ENCODE measurements around the gene DNAJC5.
A peak's percentile ranks its signal among the peaks of the same experiment; 100 is the strongest.
"Not testable (repeated sequence)": the region's sequence is repeated elsewhere in the genome, so short reads cannot be mapped to it uniquely, and the experiment has no call there.

DNAJC5 gene

DNA sequence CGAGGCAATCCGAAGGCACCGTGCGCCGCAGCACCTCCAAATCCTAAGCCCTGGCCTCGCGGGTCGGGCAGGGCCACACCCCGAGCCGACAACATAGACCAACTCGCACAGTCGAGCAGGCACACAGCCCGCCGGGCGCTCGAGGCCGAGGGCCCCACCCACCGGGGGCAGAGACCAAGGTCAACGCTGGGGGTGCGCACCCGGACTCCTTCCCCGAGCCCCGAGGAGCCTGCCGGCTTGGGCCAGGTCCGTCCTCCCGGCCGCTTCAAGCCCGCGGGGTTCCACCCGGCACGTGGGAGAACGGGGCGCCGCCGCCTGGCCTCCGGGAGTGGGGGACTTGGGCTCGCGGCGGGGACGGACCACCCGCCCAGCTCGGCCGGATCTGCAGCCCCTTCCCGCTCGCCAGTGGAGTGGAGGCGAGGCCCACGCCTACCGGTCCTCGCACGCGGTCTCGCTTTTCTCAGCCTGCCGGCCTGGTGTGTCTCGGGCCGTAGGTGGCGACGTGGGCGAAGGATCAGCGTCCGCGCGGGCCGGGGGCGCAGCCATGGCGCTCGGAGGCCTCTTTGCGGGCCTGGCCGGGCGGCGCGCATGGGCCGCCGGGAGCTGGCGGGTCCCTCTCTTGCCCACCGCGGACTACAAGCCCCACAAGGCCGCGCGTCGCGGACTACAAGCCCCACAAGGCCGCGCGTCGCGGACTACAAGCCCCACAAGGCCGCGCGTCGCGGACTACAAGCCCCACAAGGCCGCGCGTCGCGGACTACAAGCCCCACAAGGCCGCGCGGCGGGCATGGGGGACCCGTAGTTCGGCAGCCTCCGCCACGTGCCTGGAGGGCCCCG is 61.1 kb downstream of the DNAJC5 start, which contains the start of gene UCKL1:
Gene UCKL1 (minus strand): TSS at position 590 of the 837 bp plus-strand sequence. CDS start 44 bp downstream, at position 546.
- peak; percentile 87 for DNase-seq (ENCODE audit: low spot score)

DNA sequence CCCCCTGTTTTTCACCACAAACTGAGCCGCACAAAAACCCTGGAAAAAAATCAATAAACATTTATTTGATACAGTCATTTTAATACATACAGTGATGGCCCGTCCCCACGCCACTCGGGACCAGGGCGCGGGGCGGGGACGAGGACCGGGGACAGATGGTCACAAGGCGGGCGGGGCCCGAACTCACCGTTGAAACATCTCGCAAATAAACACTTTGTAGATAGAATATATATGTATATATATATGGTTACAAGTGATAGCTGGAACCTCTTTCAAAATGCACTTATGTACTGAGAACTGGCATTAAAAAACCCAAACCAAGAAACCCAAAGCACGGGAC is 61.7 kb downstream of the DNAJC5 start:
- DNase-seq (ENCODE audit: low spot score) = no peak

DNA sequence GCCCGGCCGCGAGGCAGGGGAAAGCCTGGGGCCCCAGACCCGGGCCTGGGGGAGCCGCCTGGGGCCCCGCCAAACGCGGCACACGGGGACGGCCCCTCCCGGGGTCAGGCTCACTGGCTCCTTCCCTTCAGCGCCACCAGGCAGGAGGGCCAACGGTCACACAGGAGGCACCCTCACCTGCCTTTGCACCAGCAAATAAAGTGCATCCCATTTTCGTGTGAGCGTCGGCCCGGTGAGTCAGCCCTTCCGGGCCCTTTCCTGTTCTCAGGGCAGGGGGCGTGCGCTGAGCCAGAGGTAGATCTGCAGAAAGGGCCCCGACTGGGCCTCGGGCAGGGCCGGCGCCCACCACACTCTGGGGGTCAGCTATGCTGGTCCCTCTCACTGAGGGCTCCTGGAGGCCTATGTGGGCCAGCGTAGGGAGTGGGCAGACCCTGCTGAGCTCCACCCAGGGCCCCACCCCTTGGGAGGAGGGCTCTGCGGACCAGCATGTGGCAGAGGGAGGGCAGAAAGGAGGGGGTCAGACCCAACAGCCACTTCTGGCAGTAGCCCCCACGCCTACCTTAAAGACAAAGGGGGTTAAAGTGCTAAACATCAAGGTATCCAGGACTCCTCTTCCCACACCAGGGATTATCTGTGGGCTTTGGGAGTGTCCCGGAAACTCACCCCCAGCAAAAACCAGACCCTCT is 62.2 kb downstream of the DNAJC5 start:
- no peak for DNase-seq (ENCODE audit: low spot score)

DNA sequence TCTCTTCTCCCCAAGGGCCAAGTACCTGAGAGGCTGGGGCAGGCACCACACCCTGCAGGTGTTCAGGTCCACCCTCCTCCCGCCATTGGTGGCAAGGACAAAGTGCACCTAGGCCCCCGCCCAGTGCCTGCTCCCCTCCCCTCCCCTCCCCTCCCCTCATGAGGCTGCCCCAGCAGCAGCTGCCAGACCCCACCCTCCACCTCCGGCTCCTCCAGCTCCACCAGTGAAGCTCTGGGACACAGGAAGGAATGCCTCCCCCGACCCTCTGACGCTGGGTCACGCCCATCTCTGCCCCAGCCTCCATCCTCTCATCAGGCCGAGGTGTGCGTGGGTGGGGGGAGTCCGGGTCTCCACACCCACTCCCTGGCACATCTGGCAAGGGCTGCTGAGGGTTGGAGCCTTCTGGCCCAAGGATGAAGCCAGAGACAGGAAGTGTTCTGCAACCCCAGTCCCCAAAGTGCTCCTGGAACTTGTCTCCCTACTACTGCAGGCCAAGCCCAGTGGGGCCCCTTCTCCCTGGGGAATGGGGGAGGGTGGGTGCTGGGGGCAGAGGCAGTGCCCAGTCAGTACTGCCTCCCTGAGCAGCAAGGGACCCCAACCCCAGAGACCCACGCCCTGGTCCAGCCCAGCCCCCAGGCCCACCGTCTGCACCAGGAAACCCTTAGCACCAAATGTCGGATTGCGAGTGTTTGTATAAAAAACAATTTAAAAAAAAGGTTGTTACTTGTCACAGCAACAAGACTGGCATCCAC is 62.9 kb downstream of the DNAJC5 start:
- DNase-seq (ENCODE audit: low spot score) = no peak

DNA sequence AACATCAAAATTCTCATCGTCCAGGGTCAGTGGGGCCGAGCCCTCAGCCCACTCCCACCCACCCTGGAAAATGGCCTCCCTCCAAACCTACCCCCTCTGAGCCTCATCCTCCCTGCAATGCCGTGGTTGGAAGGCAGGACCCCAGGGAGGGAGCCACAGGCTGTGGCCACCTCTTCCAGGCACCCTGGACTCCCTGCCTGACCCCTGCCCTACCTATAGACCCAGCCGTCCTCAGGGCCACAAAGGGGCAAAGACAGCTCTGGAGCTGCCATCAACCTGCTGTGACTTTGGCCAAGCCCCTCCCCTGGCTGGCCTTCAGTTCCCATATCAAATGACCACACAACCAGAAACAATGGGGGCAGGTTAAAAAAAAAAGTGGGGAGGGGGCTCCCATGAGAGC is 63.5 kb downstream of the DNAJC5 start:
- DNase-seq (ENCODE audit: low spot score) = no peak

DNA sequence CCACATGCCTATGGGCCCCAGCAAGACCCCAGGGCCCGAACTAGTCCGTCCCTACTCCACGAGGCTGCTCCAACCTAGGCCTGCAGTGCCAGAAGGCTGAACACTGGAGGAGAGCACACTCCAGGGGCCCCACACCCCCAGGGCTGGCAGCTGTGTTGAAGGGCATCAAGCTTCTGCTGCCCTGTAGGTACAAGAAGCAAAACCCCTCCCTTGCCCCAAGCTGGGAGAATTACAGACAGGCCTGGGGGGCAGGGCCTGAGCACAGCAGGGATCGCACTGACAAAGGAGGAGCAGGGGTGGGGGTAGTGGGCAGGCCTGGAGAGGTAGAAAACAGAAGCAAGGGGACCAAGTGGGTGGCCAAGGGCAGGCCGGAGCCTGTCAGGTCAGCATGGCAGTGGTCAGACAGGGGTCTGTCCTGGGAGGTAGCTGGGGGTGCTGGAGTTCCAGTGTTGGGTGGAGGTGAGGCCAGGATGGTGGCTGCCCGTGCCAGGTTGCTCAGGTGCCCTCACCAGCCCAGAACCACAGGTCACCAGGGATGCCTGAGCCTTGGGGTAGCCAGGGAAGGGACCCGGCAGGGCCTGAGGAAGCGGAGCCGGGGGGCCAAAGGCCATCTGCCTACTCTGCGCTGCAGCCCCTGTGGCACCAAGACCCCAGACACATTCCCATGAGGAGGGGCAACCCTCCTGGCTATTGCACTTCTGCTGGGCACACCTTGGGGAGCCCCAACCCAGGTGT is 64.2 kb downstream of the DNAJC5 start:
- no peak for DNase-seq (ENCODE audit: low spot score)

DNA sequence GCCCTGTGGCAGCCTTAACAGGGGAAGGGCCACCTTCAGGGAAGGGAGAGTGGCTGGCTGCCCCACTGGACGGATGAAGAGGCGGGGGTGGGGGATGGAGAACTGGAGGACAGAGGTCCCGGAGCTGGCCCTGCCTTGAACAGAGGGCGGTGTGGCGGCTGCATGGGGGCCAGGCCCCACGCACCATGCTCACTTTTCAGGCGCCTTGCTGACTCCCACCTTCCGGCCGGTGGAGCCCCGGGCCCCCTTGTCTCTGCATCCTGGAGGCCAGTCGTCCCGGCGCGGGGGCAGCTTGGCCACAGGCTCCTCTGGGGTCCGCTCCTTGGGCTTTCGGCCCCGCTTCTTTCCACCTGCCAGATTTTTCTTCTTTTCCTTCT is 64.8 kb downstream of the DNAJC5 start:
- DNase-seq (ENCODE audit: low spot score) = no peak

DNA sequence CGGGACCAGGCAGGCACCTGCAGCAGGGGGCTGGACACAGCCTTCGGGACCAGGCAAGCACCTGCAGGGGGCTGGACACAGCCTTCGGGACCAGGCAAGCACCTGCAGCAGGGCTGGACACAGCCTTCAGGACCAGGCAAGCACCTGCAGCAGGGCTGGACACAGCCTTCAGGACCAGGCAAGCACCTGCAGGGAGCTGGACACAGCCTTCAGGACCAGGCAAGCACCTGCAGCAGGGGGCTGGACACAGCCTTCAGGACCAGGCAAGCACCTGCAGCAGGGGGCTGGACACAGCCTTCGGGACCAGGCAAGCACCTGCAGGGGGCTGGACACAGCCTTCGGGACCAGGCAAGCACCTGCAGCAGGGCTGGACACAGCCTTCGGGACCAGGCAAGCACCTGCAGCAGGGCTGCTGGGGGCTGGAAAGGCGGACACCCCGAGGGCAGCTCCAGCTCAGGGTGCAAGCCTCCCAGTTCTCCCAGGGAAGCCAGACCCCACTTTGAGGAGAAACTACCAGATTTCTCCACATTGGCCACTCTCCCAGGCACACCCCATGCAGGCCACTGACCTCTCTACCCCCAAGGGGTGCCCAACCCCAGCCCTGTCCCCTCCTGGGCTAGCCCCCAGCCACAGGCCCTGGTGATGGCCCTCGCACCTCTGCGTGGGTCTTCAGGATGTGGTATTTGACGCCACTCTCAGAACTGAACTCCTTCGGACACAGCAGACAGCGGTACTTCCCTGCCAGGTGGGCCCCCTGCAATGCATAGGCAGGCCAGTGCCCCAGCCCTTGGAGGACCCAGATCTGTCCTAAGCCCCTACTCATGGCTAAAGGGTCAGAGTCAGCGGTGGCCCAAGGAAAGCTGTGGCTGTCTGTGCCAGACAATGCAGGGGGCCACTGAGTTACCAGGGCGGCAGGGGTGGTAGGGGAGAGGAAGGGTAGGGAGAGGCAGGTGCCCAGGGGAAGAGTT is 66.0 kb downstream of the DNAJC5 start:
- not testable (repeated sequence) for DNase-seq (ENCODE audit: low spot score)

DNA sequence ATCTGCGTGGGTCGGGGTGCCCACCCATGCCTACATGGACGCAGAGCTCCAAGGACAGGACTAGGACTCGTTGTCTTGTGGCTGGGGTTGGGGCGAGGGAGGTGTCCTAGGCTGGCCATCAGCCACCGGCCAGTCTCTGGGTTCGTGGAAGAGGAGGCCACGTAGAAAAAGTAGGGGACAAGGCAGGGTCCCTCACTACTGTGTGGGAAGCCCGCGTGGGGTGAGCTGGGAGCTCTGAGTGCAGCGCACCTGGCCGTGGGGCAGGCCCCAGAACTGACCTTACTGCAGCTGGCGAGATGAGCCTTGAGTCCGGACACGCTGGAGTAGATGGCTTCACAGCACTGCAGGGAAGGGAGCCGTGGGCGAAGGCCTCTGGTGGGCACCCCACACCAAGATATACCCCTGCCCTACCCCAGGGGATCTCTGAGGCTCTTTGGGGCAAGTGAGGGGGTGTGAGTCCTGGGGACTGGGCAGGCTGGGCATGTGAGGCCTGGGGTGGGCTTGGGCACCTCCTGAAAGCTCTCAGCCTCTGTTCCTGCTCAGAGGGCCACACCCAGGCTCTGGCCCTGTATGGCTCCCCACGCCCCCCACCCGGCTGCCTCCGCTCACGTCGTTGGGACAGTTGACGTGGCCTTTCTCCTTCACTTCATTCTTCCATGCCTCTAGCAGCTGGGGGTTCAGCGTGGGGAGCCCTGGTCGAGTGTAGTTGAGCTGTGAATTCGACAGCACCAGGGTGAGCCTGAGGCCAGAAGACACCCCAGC is 66.9 kb downstream of the DNAJC5 start:
- no peak for DNase-seq (ENCODE audit: low spot score)

DNA sequence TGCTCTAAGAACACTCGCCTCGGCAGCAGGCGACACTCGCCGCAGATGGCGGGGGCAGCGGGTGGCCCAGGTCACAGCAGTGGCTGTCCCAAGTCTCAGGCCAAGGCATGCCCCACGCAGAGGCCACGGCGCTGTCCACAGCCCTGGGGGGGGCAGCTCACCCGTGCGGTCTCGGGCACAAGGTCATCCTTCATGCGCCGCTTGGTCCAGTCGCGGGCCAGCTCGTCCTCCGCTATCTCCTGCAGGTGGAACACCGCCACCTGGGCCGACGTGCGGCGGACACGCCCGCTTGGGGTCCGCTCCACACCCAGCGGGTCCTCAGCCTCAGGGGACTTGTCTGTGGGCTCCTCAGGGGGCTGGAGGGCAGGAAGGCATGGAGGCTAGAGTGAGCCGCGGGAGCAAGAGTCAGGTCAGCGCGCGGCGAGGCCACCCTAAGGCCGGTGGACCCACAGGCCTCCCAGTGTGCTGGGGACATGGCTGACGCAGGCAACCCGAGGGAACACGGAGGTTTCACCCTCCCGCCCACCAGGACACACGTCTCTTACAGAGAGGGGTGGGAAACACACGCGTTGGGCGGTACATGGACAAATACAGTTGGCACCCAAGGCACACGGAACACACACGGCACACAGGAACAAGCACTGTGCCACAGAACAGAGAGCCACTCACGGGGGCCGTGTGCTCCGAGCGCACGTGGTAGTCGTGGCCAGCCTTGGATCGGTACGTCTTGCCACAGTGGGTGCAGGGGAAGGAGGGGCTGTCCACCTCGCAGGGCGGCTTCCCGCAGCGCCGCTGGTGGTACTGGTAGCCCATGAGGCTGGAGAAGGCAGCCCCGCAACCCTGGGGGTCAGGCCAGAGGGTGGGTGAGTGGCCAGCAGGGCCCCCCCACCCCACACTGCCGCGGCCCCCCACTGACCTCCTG is 67.8 kb downstream of the DNAJC5 start:
- DNase-seq (ENCODE audit: low spot score) = no peak

DNA sequence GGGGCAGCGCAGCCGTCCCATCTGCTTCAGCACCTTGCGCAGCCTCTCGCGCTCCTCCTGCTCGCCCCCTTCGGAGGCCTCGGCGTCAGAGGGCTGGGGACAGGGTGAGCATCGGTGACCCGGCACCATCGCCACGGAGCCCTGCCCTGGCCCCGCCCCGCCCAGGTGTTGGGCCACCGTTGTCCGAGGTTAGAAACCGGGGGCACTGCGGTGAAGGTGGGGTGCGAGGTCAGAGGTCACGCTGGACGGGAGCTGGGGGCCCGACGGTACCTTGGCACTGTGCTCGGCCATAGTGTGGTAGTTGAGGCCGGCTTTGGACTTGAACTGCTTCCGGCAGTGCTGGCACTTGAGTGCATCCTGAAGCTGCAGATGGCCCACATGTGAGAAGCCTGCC is 68.4 kb downstream of the DNAJC5 start:
- no peak for DNase-seq (ENCODE audit: low spot score)

DNA sequence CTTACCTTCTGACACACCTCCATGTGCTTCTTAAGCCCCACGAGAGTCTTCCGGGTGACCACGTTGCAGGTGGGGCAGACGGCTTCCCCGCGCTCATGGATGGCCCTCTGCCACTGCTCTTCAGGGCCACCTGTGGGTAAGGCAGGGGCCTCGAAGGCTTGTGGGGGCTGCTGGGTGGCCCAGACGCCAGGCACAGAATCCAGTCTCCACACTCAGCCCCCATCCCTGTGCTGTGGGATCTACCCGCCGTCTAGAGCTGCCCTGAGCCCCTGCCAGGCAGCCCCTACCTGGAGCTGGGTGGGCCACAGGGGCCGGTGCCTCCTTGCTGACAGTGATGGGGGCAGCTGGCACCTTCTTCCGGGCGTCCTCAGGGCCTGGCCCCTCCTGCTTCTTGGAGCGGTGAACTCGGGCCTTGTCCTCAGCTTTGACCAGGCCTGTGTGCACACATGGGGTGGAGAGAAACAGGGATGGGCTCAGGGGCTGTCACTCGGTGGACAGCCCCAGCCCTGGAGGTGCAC is 68.9 kb downstream of the DNAJC5 start:
- no peak for DNase-seq (ENCODE audit: low spot score)

DNA sequence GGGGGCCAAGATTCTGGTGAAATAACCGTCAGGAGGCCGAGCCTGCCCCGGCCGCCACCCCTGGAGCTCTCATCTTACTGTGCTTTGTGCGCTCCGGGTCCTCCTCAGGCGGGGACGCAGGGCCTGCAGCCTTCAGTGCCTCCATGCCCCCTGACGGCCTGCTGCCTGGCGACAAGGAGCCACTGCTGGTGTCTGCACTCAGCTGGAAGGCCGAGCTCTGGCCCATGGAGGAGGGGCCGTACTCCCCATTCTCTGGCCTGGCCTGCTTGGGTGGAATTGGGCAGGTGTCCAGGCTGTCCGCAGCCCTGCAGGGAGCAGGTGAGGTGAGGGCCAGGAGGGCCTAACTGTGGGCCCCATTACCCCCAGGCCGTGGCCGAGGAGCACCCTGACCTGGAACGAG is 69.5 kb downstream of the DNAJC5 start:
- no peak for DNase-seq (ENCODE audit: low spot score)

DNA sequence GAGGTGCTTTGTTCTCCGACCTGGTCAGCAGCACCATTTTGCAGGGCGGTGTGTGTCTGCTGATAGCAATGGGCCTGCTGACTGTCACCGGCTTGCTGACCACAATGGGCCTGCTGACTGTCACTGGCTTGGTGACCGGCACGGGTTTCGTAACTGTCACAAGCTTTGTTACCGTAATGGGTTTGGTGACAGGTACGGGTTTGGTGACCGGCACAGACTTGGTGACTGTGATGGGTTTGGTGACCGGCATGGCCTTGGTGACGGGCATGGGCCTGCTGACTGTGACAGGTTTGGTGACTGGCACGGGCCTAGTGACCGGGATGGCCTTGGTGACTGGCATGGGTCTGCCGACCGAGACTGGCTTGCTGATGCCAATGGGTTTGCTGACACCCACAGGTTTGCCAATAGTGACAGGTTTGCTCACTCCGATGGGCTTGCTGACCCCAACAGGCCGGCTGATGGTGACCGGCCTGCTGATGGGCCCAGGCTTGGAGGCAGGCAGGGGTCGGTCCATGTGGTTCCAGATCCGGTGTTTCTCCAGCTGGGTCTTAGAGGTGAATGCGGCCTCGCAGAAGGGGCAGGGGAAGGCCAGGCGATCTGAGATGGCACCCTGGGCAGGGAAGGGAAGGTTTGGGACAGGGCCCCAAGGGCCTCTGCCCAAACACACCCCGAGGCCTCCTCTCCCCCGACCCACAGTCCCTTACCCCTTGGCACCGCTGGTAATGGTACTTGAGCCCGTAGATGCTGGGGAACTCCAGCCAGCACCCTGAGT is 71.4 kb downstream of the DNAJC5 start:
- DNase-seq (ENCODE audit: low spot score) = no peak

DNA sequence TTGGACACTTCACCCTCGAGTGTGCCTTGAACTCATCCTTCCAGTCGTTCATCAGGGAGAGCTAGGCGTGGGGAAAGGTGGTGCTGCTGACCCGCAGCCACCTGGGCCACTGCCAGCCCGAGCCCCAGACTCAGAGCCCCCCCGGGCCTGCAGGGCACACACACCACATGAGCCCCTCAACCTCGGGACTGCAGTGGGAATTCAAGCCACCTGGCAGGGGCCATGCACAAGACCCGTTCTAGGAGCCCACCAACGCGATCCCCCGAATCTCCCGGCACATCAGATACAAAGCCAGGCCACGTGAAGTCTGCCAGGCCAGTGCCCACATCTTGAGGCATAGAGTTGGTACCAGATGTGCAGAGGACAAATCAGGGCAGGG is 72.0 kb downstream of the DNAJC5 start:
- DNase-seq (ENCODE audit: low spot score) = no peak

DNA sequence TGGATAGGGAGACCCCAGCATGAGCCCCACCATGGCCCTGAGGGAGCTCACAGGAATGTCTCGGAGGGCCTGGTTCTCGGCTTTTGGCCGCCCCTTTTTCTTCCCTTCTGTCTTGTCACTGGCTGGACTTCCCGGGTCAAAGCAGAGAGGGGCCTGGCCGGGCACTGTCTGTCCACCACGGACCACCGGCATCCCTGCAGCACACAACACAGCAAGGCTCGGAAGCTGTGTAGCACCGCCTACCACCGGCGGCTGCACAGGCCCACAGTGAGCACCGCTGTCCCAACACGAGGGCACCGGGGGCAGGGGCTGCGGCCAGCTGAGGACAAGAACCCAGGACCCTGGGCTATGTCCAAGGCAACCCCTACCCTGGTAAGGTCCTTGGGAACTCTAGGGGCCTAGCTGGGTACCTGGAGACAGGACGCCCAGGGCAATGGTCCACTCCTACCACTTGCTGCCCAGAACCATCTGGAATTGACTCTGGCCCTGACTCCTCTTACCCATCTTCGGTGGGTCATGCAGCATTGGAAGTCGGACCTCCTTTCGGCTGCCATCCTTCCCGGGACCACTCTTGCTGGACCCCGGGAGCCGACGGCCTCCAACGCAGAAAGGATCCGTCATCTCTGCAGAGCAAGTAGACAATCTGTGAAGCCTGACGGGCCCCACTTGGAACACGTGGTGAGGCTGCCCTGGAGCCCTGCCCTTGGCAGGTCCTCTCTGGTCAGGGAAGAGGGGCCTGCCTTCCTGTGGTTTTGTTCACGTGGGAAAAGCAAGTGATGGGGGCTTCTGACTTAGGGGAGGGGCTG is 72.6 kb downstream of the DNAJC5 start:
- no peak for DNase-seq (ENCODE audit: low spot score)
